Body of pancreas (tissue), 4 donors: ENCODE measurements around the gene FLVCR1. TPM values are rescaled to one million over a fixed set of nuclear protein-coding genes. Genes with fewer than 3 reads are reported as not detected.
A peak's percentile ranks its signal among the peaks of the same experiment; 100 is the strongest.

Experiments used
- ATAC-seq: fragments of 150-250 bp; one replicate; pipeline ENCODE4 v1.9.1; 2016
- DNase-seq, 4 donors: peaks; one replicate each; pipeline ENCODE4 v3.0.0-alpha.2; 2019
- H3K27ac ChIP-seq, 4 donors: fragments of 200-600 bp; sonication (generic); 1 replicate in 3 of 4; 2 replicates in 1 of 4; pipeline versions ENCODE4 v1.5.1 to v1.6.1; 2016 to 2019; ENCODE audit warnings: mild to moderate bottlenecking in 1 of 4, mixed read lengths in 1 of 4, moderate library complexity in 1 of 4
- H3K27me3 ChIP-seq, 2 donors: fragments of 200-600 bp; sonication (generic); one replicate each; pipeline ENCODE4 v1.6.0; 2016; ENCODE audit warnings: mild to moderate bottlenecking in 1 of 2
- H3K36me3 ChIP-seq, 2 donors: fragments of 200-600 bp; sonication (generic); replicated peaks in 1 of 2; 2 replicates each; pipeline ENCODE4 v1.5.1; 2016; ENCODE audit warnings: low read depth in 2 of 2; ENCODE audit not compliant: insufficient read depth in 1 of 2
- H3K4me1 ChIP-seq: fragments of 200-600 bp; sonication (generic); one replicate; pipeline ENCODE4 v1.6.0; 2016
- H3K4me3 ChIP-seq, 2 donors: fragments of 200-600 bp; sonication (generic); 1 replicate in 1 of 2; 2 replicates in 1 of 2; pipeline ENCODE4 v1.5.1; 2016 to 2019
- H3K9me3 ChIP-seq, 3 donors: fragments of 200-600 bp; sonication (generic); 1 replicate in 2 of 3; 2 replicates in 1 of 3; pipeline ENCODE4 v1.5.1; 2016
- POLR2A ChIP-seq, 3 donors: fragments of 450-650 bp; IDR thresholded peaks; one replicate each; pipeline ENCODE4 v1.6.1; 2016; ENCODE audit warnings: antibody characterized with exemption in 3 of 3, mild to moderate bottlenecking in 2 of 3
- WGBS, 2 donors: methylation state at CpG; one replicate each; pipeline ENCODE4 v1.1.5; 2017; 5-methylcytosine and 5-hydroxymethylcytosine counted together
- intact Hi-C: fragments of 100-400 bp; cut with DNase I; formaldehyde crosslinking; loops from one replicate; pipeline ENCODE4 v1.15.1; 2023
- total RNA-seq, 2 donors: library from RNA; depleted of rRNA; stranded (reverse); fragments of >200 nt; gene quantifications; one replicate each; pipeline ENCODE4 v1.1.0, GENCODE V29; 2016
- TF ChIP-seq, protein P1 (sequence below), 7 experiments: fragments of 450-650 bp in 4 of 7; fragments of 200-600 bp in 3 of 7; sonication (generic) in 3 of 7; IDR thresholded peaks; one replicate each; pipeline ENCODE4 v1.5.1; 2016 to 2019; ENCODE audit warnings: antibody characterized with exemption in 7 of 7

FLVCR1 gene
- total RNA-seq, 2 donors from 2014 or later: 4.2 to 4.6 TPM

DNA sequence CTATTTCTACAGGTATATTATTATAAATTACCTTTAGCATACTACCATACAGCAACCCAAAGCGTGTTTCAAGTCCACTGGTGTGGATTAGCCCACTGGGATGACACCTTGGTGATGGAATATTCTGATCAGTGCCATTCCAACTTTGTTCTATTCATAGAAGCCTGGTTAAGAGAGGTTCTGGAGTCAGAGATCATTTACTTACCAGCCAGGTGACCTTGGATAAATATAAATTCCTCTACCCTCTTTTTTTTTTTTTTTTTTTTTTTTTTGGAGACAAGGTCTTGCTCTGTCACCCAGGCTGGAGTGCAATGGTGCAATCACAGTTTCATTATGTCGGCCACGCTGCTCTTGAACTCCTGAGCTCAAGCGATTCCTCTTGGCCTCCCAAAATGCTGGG lies 10.5 kb upstream of the FLVCR1 start, which contains the start of gene SPATA45:
TSS of gene SPATA45 (minus strand) at position 101 of the 400 bp plus-strand sequence. CDS start 11,500 bp downstream, outside the sequence.
- H3K4me1 ChIP-seq: no peaks in the 10 kb centered on the region
- TF ChIP-seq, protein P1, sequence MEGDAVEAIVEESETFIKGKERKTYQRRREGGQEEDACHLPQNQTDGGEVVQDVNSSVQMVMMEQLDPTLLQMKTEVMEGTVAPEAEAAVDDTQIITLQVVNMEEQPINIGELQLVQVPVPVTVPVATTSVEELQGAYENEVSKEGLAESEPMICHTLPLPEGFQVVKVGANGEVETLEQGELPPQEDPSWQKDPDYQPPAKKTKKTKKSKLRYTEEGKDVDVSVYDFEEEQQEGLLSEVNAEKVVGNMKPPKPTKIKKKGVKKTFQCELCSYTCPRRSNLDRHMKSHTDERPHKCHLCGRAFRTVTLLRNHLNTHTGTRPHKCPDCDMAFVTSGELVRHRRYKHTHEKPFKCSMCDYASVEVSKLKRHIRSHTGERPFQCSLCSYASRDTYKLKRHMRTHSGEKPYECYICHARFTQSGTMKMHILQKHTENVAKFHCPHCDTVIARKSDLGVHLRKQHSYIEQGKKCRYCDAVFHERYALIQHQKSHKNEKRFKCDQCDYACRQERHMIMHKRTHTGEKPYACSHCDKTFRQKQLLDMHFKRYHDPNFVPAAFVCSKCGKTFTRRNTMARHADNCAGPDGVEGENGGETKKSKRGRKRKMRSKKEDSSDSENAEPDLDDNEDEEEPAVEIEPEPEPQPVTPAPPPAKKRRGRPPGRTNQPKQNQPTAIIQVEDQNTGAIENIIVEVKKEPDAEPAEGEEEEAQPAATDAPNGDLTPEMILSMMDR (IDR thresholded peaks at IDR 0.05): no peak
- H3K4me3 ChIP-seq: no peak within 1 kb of the TSS
- H3K27me3 ChIP-seq: no peaks in the 10 kb centered on the region
- ATAC-seq: no peak
- peaks cover 0 to 6% (median 0%) of the 10 kb centered on the region in 3 donors for H3K9me3 ChIP-seq
- no peak within 1 kb of the TSS for H3K27ac ChIP-seq
- intact Hi-C loops: no loop called here
- 89 to 95% methylated on average over 4 of the region's 4 CpGs for WGBS, 2 donors
- no peak for DNase-seq
- no peaks in the 10 kb centered on the region for H3K36me3 ChIP-seq

DNA sequence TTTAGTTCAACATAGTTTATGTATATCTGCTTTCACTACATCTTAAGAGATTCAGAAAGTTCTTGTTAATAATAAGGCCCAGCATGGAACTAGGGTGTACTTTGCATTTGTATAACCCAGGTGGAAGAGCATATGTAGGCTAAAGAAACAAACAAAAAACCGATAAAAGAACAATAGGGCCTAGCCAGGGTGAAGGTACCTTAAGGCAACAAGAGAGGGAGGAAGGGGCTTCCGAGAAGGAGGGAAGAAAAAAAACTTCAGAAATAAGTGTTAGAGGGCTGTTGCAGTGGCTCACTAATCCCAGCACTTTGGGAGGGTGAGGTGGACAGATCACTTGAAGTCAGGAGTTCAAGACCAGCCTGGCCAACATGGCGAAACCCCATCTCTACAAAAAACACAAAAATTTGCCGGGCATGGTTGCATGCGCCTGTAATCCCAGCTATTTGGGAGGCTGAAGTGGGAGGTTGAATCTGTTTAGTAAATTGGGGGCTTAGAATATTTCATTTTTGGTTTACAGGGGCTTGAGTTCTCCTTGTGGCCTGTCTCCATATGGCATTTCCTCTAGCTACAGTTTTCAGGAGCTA lies 5.9 kb upstream of the FLVCR1 start:
- no peak for DNase-seq
- H3K36me3 ChIP-seq: no peaks in the 10 kb centered on the region
- intact Hi-C loops: no loop called here
- no peak overlapping the region for H3K4me3 ChIP-seq
- WGBS, 2 donors: 85 to 89% methylated on average over 5 of the region's 5 CpGs
- ATAC-seq: no peak
- TF ChIP-seq, protein P1 (IDR thresholded peaks at IDR 0.05): no peak
- TF ChIP-seq POLR2A (IDR thresholded peaks at IDR 0.05): no peak
- peaks cover 5% of the 10 kb centered on the region for H3K4me1 ChIP-seq
- H3K27me3 ChIP-seq: no peaks in the 10 kb centered on the region
- H3K27ac ChIP-seq: no peak overlapping the region
- no peaks in the 10 kb centered on the region for H3K9me3 ChIP-seq

DNA sequence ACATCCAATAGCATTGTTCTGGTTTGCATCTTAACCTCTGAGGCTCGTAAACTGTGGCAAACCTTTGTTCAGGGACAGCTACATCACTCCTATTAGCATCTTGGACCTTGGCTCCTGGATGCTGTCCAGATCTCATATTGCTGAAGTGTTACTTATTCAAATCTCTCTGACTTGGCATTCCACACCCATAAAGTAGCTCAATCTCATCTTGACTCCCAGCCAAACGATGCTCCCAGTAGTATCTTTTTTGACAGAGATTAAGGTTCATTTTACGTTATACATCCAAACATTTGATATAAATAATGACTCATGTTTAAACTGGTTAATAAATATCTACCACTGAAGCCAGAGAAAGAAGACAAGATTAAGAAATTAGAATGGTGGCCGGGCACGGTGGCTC lies 4.4 kb upstream of the FLVCR1 start:
- ATAC-seq (no peak), DNase-seq (no peak)
- Histone ChIP-seq H3K9me3 (no peaks in the 10 kb centered on the region), H3K4me1 (peaks cover 10% of the 10 kb centered on the region), H3K4me3 (no peak overlapping the region), H3K27ac (no peak overlapping the region), H3K27me3 (no peaks in the 10 kb centered on the region), H3K36me3 (no peaks in the 10 kb centered on the region)
- intact Hi-C loops: no loop called here
- WGBS, 2 donors: 71 to 75% methylated on average over 5 of the region's 5 CpGs
- TF ChIP-seq POLR2A (IDR thresholded peaks at IDR 0.05): no peak
- TF ChIP-seq, protein P1 (IDR thresholded peaks at IDR 0.05): no peak

DNA sequence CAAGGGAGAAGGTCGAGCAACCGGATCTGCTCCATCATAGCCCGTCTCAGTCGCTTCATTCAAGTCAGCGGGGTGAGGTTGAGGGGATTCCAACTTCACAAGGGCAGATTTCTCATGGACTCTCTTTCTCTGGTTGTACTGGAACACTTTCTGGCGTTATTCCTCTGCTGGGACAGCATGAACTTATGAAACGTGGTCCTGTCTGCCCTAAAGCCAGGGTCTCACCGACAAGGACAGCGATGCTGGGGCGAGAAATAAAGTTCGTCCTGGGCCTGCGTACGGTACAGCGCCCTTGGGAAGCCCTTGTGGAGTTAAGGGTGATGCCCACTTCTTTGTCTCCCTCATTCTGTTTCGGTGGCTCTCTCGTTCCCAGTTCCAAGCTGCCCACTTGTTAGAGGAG lies 1.3 kb upstream of the FLVCR1 start:
- no peak overlapping the region for H3K4me3 ChIP-seq
- ATAC-seq (no peak), DNase-seq (no peak)
- intact Hi-C loops: no loop called here
- 88 to 94% methylated on average over 15 to 16 of the region's 16 CpGs for WGBS, 2 donors
- TF ChIP-seq POLR2A (IDR thresholded peaks at IDR 0.05): no peak
- TF ChIP-seq, protein P1 (IDR thresholded peaks at IDR 0.05): no peak
- no peaks in the 10 kb centered on the region for H3K27me3 ChIP-seq
- no peaks in the 10 kb centered on the region for H3K9me3 ChIP-seq
- H3K27ac ChIP-seq: peak overlapping the region in 1 of 4 donors; percentile 88
- peaks cover 31% of the 10 kb centered on the region for H3K4me1 ChIP-seq
- H3K36me3 ChIP-seq: no peaks in the 10 kb centered on the region
